RPMI8226 (cell line): Measurements from ENCODE around the gene AKNA.

Experiments used
- DNase-seq: peaks from one replicate; pipeline ENCODE4 v3.0.0-alpha.2; 2015

AKNA gene

DNA sequence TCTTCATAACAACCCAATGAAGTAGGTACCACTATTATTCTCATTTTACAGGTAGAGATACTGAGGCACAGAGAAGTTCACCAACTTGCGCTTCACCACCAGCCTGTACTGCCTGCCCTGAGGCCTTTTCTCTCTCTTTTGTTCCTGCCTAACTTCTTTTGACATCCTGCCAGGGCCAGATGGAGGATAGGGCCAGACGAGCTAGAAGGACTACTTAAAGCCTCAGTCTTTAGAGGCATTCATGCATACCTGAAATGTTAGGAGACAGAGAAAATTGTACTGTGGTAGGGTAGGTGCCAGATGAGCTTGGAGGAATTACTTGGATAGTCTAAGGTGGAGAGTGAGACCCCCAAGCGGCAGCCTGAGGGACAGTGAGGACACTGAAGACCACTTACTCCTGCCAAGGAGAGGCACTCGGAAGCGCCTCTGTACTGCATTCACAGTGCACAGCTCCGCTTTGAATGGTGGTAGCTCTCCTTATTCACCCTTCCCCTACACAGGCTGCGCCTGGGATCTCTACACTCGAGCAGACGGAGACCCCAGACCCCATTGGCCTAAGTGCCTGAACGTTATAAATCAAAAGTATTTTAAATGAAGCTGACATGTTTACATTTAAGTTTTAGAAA lies 71.1 kb downstream of the AKNA start:
- DNase-seq: no peak

DNA sequence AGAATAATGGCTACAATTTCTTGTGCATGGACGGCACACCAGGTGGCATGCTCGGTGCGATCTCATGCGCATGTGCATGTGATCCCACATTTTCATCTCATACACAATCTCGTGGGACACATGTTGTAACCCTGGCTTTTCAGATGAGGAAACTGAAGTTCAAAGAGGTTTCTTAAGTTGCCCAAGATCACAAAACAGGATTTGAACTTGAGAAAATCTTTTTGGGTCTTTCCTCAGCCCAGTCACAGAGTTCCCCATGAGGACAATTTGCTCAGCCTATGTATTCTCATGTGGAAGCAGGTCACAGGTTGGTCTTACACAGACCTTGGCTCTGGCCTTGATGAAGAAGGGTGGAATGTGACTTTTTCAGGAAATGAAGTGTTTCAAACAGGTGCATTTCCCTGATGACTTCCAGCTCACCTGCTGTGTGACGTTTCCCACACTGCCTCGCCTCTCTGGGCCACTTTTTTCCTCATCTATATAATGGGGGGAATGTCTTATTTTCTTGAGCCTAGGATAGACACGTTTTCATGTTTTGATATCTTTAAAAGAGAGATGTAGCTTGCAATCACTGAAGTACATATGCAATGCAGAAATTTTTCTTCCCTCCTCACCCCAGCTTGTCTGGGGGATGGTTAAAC lies 71.9 kb downstream of the AKNA start:
- no peak for DNase-seq

DNA sequence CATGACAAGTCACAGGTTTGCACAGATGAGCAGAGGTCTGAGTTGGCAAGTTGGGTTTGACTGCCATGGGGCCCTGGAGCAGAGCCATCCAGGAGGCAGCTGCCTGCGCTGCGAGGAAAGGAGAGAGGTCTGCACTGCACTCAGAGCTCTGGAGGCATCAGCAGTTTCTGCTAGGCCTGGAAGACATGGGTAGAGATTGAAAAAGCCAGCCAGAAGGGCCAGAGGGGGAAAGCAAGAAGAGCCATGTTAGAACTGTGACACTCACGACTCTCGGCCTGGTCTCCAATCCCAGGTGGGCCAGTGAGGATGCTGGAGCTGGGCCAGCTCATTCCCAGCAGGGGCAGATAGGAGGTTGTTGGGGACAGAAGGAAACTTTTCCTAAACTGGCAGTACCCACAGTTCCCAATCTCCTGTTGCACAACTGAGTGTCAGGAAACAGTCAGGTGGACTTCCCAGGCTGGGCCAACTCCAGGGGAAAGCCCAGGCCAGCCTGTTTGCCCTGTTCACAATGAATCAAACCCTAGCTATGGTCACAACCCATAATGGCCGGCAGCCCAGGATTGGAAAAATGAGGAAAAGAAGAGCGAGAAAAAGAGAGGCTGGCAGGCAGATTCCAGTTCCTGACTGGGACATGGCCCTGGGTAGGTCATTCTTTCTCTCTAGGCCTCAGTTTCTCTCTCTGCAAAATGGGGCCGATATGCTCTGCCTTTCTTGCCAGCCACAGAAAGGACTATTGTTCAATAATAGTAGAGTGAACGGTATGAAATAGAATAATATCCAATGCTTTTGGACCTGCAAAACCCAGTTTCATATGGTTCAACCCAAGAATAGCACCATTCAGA lies 72.7 kb downstream of the AKNA start:
- DNase-seq: no peak

DNA sequence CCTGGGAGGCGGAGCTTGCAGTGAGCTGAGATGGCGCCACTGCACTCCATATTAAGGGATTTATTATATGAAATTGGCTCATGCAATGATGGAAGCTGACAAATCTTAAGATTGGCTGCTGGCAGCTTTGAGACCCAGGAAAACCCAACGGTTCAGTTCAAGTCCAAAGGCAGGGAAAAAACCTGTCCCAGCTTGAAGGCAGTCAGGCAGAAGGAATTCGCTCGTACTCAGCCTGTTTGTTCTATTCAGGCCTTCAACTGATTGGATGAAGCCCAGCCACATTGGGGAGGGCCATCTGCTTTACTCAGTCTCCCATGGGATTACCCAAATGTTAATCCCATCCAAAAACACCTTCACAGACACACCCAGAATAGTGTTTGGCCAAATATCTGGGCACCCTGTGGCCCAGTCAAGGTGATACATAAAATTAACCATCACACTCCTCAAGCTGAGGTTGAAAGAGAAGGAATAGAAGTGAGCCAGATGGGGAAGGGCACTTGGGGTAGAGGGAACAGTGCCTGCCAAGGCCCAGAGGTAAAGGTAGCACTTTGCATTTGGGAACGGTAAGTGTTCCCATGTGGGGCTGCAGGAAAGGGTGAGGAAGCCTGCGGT lies 73.4 kb downstream of the AKNA start:
- no peak for DNase-seq

DNA sequence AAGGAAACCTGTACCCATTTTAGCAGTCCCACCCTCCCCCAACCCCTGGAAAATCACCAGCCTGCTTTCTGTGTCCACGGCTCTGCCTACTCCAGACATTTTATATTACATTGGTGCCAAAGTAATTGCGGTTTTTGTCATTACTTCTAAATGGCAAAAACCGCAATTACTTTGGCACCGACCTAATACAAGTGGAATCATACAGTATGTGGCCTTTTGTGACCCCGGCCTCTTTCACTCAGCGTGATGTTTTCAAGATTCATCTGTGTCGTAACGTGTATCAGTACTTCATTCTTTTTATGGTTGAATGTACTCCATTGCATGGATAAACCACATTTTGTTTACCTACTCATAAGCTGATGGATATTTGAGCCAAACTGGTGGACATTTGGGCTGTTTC lies 74.6 kb downstream of the AKNA start:
- DNase-seq: no peak

DNA sequence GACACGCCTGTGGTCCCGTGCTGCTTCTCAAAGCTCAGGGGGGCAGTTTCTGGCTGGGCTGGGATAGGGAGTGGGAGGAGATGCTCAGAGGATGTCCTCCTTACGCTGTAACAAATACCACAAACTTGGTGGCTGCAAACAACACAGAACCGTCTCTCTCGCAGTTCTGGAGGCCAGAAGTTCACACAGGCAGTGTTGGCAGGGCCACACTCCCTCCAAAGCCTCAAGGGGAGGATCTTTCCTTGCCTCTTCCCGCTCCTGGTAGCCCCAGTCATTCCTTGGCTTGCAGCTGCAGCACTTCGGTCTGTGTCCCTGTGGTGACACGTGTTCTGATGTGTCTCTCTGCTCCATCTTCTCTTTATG lies 75.3 kb downstream of the AKNA start:
- no peak for DNase-seq

DNA sequence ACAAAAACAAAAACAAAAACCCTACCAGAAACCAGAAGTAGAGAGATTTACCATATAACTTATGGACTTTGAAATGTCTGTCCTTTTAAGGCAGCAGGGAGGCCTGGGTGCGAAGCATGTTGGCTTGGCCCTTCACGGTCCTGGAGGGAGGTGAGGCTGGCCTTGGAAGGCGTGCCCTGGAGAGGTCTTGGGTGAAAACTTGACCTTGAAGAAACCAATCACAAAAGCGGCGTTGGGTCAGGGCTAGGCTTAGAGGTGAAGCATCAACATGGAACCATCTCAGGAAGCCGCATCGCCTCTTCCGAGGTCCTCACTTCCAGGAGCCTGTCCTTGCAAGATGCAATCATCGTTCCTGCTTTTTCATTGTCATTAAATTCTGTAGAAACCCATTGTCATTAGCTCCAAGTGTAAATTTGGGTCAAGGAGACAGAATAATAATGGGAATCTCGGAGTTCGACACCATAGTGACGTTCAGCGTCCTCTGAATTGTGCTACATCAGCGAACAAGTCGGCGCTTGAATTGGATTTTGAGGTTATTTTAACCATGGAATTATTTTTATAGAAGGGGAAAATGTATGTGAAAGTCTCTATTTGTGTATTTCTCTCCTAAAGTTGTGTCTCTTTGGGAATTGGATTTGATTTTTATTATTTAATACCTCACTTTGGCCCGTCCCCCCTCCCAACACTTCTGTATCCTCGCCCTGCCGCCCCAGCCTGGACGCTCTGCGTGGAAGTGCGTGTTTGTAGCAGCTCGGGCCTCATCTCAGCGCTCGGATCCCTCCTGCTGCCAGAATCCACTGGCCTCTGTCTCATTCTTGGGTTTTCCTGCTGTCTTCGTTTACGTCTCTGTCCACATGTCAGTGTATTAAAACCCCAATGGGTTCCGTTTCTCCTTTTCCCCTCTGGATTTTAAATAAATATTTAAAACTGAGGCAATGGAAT lies 75.9 kb downstream of the AKNA start:
- DNase-seq: no peak

DNA sequence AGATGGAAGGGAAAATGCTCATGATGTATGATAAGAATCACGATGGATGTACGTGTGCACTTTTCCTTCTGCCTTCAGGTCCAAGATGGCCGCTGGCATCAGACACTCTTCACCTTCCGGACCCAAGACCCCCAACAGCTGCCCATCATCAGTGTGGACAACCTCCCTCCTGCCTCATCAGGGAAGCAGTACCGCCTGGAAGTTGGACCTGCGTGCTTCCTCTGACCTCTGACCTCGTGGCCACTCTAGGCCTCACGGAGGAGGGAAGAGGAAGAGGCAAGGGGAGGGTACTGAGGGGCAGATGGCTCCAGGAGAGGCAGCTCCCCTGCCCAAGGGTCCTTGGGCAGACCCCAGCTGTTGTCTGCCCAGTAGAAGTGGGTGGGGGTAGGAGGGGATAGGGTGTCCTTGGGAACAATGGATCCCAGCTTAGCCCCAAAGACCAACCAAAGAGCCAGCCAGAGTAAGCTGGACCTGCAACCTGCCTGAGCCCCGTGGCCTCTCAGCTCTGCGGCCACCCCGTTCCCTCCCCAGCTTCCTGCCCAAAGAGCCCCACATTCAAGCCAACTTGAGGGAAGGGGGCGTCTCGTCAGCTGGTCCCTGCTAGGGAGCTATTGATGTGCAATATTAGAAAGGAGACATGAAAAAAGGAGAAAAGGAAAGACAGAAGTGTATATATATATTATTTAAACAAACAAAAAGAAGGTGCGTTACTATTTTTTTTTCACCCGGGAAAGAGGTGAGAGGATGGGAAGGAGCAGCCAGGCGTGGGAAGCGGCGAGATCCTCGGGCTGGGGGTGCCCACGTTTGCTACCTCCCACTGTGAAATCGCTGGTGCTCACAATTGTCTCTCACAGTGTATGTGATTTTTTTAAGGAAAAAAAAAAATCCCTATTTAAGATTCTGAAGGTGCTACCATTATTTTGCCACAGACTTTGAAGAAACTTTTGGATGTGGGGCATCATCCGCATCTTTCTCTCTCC lies 77.0 kb downstream of the AKNA start:
- no peak for DNase-seq

DNA sequence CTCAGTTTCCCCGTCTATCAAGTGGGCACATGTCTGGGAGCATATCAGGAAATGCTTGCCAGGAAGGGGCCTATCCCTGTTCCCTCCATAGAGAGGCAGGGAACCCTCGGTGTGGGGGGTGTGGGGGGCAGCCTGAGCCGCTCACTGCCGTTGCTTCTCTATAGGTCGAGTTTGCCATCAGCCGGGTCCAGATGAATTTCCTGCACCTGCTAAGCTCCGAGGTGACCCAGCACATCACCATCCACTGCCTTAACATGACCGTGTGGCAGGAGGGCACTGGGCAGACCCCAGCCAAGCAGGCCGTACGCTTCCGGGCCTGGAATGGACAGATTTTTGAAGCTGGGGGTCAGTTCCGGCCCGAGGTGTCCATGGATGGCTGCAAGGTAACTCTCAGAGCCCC lies 78.7 kb downstream of the AKNA start:
- no peak for DNase-seq

DNA sequence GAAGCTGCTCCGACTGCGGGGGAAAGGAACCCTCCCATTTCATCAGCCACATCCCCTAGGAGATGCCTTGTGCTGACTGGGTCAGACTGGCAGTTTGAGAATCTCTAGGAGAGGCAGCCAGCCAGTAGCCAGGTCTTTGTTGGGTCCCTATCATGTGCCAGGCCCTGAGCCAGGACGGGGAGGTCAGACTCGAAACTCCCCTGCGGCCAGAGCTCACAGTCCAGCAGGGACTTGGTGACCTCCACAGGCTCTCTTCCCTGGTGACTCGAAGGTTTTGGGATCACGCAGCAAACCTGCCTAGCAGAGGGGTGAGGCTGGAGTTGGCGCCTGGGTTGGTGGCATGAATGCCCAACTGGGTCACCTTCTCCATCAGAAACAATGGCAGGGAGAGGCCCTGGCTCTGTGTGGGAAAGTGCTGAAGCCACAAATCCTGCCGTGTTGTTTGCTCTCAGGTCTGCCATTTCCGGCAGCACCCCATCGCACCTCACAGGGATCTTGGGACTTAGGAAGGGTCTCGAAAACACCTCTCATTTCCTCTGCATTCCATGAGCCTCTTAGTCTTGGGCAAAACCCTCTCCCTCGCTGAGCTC lies 79.3 kb downstream of the AKNA start:
- no peak for DNase-seq

DNA sequence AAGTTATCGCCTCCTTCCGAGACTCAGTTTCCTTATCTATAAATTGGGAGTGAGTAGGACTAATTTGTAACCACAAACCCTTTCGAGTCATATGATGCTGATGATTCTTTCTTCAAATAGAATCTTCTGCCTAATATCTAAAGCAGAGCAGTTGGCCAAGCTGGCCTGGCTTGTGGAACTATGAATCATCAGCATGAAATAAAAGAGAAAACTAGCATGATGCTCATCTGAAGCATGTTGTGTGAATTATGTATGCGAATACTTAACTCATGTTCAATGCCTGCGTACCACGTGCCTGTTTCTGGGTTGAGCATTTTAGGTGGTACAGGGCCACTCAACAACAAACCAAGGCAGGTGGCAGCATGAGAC lies 79.9 kb downstream of the AKNA start:
- no peak for DNase-seq

DNA sequence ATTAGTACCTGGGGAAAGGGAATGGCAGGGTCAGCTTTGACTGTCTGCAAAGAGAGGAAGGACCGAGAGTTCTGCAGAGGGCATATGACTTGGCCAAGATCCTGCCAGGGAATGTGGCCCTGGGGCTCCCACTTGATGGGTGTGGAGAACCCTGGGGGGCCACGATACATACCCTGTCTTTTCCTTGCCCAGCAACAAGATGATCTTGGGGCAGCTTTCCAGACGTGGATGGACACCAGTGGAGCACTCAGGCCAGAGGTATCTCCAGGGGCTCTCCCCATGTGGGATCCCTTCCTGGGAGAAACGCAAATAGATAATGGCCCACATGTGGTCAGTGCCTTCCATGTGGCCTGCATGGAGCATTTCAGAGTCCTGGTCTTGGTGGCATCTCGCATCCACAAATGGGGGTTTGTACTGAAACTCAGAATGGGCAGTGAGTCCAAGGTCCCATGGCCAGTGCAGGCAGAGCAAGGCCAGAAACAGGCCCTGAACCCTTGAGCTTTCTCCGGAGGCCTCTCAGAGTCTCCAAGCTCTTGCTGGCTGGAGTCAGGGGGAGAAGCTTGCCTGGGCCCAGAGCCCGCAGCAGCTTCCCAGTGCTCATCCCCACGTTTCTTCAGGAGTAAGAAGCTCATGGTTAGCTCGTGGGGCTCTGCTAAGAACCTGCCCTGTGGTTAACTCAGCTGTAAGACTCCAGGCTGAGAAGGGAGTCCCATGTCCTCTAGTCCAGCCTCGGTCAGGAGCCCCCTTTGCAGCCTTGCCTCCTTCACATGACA lies 83.2 kb downstream of the AKNA start:
- DNase-seq: no peak

DNA sequence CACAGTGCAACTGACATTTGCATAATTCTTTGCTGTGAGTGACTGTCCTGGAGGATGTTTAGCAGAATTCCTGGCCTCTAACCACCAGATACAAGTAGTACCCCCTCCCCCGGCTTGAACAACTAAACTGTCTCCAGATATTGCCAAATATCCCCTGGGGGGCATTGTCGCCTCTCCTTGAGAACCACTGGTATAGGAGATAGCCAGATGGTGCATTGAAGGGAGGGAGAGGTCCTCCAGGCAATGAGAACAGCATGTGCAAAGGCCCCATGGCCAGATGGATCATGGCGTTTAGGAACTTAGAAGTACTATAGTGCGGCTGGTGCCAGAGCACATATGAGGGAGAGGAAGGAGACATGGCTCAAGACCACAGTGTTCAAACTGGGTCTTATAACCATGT lies 83.8 kb downstream of the AKNA start:
- no peak for DNase-seq

DNA sequence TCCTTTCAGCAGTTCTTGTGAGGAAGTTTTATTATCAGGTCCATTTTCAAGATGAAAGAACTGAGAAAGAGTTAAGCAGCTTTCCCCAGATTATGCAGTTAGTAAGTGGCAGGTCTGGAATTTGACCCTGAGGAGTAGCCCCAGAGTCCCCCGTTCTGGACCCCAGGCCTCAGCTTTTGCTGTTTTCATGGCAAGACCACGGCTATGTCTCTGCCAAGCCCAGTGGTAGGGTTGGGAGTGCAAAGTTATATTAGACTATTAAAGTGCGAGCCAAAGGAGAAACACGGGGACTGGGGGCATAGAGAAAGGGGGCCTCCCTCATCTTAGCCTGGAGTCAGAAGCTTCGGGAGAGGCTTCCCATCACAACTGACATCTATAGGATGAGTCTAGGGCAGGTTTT lies 84.2 kb downstream of the AKNA start:
- no peak for DNase-seq

DNA sequence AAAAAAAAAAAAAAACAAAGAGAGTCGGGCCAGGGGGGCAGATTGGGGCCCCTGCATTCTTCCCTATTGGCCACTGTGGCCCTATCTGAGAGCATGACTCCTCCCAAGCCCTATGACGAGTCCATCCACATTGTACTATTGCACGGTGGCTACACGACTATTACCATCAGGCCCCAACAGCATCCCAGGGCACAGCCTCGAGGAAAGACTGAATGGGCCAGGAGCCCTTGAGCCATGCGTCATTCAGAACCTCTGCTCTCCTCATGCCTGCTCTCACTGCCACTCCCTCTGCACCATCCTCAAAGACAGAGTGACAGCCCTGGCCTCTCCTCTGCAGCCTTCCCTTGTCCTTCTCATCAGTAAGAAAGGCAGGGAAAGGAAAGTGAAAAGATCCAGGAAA lies 85.1 kb downstream of the AKNA start:
- DNase-seq: no peak

DNA sequence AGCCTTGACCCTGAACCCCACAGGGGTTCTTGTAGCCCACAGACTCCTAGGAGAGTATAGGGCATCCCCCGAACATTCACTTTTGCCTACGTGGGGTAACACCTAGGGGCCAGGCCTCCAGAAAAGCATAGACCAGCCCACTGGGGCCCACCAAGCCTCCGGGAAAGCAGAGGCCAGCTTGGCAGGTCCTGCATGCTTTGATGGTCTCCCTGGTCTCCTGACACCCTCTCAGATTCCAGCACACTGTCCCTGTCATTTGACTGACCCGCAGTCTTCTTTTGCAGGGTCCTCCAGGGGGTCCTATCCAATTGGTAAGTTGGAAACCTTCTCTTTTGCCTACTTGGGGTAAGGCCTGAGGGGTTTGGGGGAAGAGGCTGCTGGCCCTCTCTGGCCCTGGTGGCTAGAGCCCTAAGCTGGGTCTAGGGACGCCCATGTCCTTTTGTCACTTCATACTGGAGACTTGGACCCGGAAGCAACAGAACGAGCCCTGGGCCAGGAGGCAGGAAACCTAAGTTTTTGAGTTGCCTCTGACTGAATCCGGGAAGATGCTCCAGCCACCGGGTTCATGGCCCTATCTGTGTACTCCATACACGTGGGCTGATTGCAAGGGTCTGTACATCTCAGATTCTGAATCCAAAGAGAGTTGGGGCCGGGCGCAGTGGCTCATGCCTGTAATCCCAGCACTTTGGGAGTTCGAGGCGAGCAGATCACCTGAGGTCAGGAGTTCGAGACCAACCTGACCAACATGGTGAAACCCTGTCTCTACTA lies 85.8 kb downstream of the AKNA start:
- DNase-seq: no peak

DNA sequence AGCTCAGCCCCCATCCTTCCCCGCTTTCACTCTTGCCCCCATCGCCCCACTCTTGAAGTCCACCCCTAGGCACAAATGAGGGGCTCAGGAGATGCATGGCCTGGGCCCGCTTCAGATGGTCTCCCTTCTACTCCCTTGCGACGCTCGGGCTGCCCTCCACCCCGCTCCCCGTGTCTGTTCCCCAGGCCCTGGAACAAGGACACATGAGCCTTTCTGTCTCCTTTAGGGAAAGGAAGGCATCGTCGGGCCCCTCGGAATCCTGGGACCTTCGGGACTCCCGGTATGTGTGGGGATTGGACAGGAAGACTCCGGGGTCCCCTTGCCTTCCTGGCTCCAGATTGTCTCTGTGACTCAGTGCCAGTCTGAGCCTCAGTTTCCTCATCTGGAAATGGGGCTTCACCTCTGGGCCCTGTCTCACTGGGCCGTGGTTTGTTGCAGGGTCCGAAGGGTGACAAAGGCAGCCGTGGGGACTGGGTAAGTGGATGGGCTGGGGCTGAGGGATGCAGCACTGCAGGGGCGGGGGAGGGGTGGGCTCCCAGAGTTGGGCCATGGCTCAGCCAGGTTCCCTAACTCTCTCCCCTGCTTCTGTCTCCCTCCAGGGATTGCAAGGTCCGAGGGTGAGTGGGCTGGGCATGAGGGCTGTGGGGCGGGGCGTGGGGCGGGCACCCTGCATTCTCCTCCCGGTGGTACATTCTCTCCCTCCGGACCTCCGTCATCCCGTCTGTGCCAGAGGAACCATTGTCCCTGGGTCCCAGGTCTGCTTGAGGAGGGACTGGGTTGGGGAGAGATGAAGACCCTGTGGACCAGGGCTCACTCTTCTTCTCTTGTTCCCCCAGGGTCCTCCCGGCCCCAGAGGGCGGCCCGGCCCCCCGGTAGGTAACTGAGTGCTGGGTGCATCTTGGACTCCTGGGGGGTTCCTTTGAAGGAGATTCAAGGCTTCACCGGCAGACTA lies 86.7 kb downstream of the AKNA start:
- no peak for DNase-seq

DNA sequence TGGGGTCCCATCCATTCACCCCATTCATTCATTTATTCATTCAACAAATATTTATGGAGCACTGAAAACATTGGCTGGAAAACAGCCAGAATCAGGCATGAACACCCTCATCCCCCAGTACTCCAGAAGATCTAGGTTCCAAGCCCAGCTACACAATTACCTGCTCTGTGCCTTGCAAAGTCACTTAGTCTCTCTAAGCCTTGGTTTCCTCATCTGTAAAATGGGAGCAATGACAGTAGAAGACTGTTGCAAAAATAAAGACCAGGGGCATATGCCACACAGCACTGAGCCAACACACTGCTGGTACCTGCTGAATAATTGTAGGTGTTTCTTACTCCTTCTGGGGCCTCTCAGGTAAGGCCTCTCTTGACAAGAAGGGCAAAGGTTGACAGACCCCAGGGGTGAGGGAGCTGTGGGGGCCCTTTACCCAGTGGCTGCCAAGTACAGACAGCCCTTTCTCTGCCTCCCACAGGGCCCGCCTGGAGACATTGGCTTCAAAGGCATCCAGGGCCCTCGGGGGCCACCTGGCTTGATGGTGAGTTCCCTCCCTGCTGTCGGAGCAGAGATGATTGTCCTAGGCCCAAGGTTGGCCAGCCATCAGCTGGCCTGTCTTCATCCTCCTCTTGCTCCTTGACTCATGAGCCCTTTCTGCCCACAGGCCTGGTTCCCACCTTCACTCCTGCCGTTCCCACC lies 87.5 kb downstream of the AKNA start:
- DNase-seq: no peak
